Right lobe of liver (tissue), 6 donors: ENCODE measurements around the gene CLHC1. TPM values are rescaled to one million over a fixed set of nuclear protein-coding genes. Genes with fewer than 3 reads are reported as not detected.

Experiments
- ATAC-seq, 4 donors: fragments of 200-7000 bp; cut with Tn5 transposase; one replicate each; pipeline ENCODE4 v1.9.1; 2020; ENCODE audit warnings: mild to moderate bottlenecking in 4 of 4, moderate library complexity in 4 of 4
- DNase-seq, 3 donors: peaks; one replicate each; pipeline ENCODE4 v3.0.0-alpha.2; 2020
- H3K27ac ChIP-seq, 3 donors: fragments of 200-600 bp; one replicate each; pipeline ENCODE4 v1.8.0; 2022
- H3K27me3 ChIP-seq, 2 donors: fragments of 200-600 bp; one replicate each; pipeline ENCODE4 v1.8.0; 2022
- H3K36me3 ChIP-seq, 4 donors: fragments of 200-600 bp; sonication (generic) in 1 of 4; one replicate each; pipeline versions ENCODE4 v1.5.1 to v1.8.0; 2017 to 2022; ENCODE audit warnings: control low read depth in 1 of 4
- H3K4me1 ChIP-seq, 4 donors: fragments of 200-600 bp; sonication (generic) in 1 of 4; one replicate each; pipeline versions ENCODE4 v1.5.1 to v1.8.0; 2017 to 2022; ENCODE audit warnings: control low read depth in 1 of 4
- H3K4me3 ChIP-seq, 3 donors: fragments of 200-600 bp; one replicate each; pipeline ENCODE4 v1.8.0; 2022
- H3K9me3 ChIP-seq, 4 donors: fragments of 200-600 bp; sonication (generic) in 1 of 4; one replicate each; pipeline versions ENCODE4 v1.5.1 to v1.8.0; 2017 to 2022; ENCODE audit warnings: control low read depth in 1 of 4
- POLR2A ChIP-seq: fragments of 450-650 bp; IDR thresholded peaks from one replicate; pipeline ENCODE4 v1.6.1; 2017; ENCODE audit warnings: antibody characterized with exemption, mild to moderate bottlenecking
- WGBS: methylation state at CpG from one replicate; pipeline ENCODE4 v1.1.6; 2018; ENCODE audit warnings: low coverage, low lambda C conversion rate; ENCODE audit not compliant: insufficient coverage; ENCODE audit errors: missing lambda C conversion rate; 5-methylcytosine and 5-hydroxymethylcytosine counted together
- intact Hi-C, 2 donors: fragments of 100-400 bp; cut with DNase I; formaldehyde crosslinking; loops; one replicate each; pipeline versions ENCODE4 v1.11.2 to v1.14.1; 2022
- total RNA-seq, 6 experiments: library from RNA; depleted of rRNA in 2 of 6; stranded (reverse); fragments of >200 nt in 2 of 6; fragmentation: NEBNext Ultra II Directional in 3 of 6; extraction: Animal tissue kit (Norgen Biotek cat#: 25700) in 3 of 6; gene quantifications; one replicate each; pipeline versions ENCODE4 v1.1.0 to v1.2.4, GENCODE V29; 2016 to 2023
- TF ChIP-seq, protein P1 (sequence below), 4 donors: fragments of 200-600 bp in 3 of 4; fragments of 450-650 bp in 1 of 4; IDR thresholded peaks; one replicate each; pipeline versions ENCODE4 v1.5.1 to v1.8.0; 2016 to 2022; ENCODE audit warnings: antibody characterized with exemption in 4 of 4, mild to moderate bottlenecking in 2 of 4
- donor health status: DM: no; HTN: yes; CAD: no.
- donor health status: DM: no; HTN: no; CAD: no.
- donor health status: DM: no; HTN: no; CAD: no.
- donor health status: DM: no; HTN: yes; CAD: no.
- donor health status: DM: no; HTN: yes; CAD: no.

The CLHC1 gene
- total RNA-seq, 6 experiments from 2014 or later, result 1.5 to 5.0 (median 3.7) TPM

- no peaks in the 10 kb centered on the region for H3K4me1 ChIP-seq
- TF ChIP-seq, protein P1, sequence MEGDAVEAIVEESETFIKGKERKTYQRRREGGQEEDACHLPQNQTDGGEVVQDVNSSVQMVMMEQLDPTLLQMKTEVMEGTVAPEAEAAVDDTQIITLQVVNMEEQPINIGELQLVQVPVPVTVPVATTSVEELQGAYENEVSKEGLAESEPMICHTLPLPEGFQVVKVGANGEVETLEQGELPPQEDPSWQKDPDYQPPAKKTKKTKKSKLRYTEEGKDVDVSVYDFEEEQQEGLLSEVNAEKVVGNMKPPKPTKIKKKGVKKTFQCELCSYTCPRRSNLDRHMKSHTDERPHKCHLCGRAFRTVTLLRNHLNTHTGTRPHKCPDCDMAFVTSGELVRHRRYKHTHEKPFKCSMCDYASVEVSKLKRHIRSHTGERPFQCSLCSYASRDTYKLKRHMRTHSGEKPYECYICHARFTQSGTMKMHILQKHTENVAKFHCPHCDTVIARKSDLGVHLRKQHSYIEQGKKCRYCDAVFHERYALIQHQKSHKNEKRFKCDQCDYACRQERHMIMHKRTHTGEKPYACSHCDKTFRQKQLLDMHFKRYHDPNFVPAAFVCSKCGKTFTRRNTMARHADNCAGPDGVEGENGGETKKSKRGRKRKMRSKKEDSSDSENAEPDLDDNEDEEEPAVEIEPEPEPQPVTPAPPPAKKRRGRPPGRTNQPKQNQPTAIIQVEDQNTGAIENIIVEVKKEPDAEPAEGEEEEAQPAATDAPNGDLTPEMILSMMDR (IDR thresholded peaks at IDR 0.05), result no peak
- no peak for TF ChIP-seq POLR2A
- no peak for ATAC-seq
- H3K36me3 ChIP-seq, result no peaks in the 10 kb centered on the region
- WGBS, result 74% methylated on average over 3 of the region's 3 CpGs
- no peak overlapping the region for H3K4me3 ChIP-seq
- DNase-seq, result no peak
- H3K9me3 ChIP-seq, result no peaks in the 10 kb centered on the region
- no peaks in the 10 kb centered on the region for H3K27me3 ChIP-seq
- intact Hi-C loops, result loop anchor here (10.0 kb wide), 2 partner anchors 145 to 275 kb away; no protein-coding TSS in a partner anchor
- H3K27ac ChIP-seq, result no peak overlapping the region
Observed at GRCh38 chr2:55169915-55170314, 62.2 kb downstream of the CLHC1 start.

DNA sequence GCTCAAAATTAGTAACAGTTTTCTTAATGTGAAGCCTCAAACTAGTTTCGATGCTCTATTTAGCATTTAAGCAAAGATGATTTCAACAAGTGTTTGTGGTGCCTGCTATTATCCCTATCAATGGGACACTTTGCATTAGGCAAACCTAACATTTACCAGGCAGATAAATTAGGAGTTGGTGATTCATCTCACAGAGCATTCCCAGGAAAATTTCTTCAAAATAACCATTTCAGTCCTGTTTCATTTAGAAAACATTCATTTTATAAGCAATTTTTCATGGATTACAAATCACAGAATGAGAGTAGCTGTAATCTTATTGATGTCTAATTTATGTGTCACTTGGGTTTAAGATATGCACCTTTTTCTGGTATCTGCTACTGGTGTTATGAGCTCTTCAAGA, 62.7 kb downstream of the CLHC1 start:
- DNase-seq (no peak), ATAC-seq (no peak)
- Histone ChIP-seq H3K36me3 (no peaks in the 10 kb centered on the region), H3K4me1 (peaks cover 0 to 3% (median 0%) of the 10 kb centered on the region in 4 donors), H3K27ac (no peak overlapping the region), H3K4me3 (no peak overlapping the region), H3K9me3 (no peaks in the 10 kb centered on the region), H3K27me3 (no peaks in the 10 kb centered on the region)
- WGBS, result 93% methylated on average over 1 of the region's 1 CpG
- TF ChIP-seq POLR2A, result no peak
- TF ChIP-seq, protein P1 (IDR thresholded peaks at IDR 0.05), result no peak
- intact Hi-C loops, result loop anchor here (10.0 kb wide), 2 partner anchors 145 to 275 kb away; no protein-coding TSS in a partner anchor

DNA sequence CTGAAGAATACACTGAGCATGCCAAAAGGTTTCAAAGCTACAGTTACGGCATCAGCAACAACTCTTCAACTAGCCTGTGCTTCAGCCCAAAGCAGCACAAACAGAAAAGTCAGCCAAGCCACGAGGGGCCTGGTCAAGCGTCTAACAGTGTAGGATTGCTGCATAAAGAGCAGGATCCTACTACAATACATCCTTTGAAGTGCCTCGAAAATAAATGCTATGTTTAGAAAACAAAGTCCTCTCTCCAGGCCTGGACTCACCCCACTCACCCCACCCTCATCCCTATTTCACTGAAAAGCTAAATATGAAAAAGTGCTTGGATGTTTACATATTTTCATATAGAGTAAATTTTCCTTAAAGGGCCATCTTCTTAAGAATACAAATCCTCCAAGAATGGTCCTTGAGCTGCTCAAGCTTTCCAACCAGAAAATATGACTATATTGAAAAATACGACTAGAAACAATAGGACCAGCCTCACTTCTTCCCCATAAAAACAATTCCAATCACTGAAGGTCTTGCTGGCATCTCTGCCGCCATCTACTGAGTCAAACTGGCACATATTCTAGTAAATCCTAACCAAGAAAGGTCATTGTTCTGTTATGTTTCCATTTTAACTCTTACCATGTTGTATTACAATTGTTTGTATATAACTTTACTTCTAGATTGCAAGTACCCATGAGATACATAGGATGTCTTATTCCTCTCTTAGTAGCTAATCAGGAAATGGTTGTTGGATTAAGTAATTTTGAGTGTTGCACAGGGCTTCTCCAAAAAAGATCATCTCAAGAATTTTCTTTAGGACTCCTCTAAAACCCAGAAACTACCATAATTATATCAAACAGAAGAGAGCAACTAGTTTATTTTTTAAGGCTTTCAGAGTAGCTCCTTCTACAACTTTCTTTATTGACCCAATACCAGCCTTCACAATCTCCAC, 63.6 kb downstream of the CLHC1 start:
- DNase-seq, result no peak

GRCh38 chr2:55165626-55166025, 66.5 kb downstream of the CLHC1 start:
- Histone ChIP-seq H3K4me3 (no peak overlapping the region), H3K27me3 (no peaks in the 10 kb centered on the region), H3K27ac (no peak overlapping the region), H3K4me1 (peaks cover 0 to 15% (median 0%) of the 10 kb centered on the region in 4 donors), H3K36me3 (no peaks in the 10 kb centered on the region), H3K9me3 (no peaks in the 10 kb centered on the region)
- TF ChIP-seq POLR2A, result no peak
- TF ChIP-seq, protein P1 (IDR thresholded peaks at IDR 0.05), result no peak
- intact Hi-C loops, result loop anchor here (10.0 kb wide), 2 partner anchors 141 to 271 kb away; no protein-coding TSS in a partner anchor
- WGBS, result 86% methylated on average over 1 of the region's 1 CpG
- DNase-seq, result no peak
- ATAC-seq, result no peak

More for the DNA sequence above, 63.6 kb downstream of the CLHC1 start:
- ATAC-seq, result peak; percentile 70 to 86 (median 74)
- 39% methylated on average over 6 of the region's 6 CpGs for WGBS
- H3K4me1 ChIP-seq, result peaks cover 0 to 12% (median 0%) of the 10 kb centered on the region in 4 donors
- no peak overlapping the region for H3K4me3 ChIP-seq
- intact Hi-C loops, result loop anchor here (10.0 kb wide), 2 partner anchors 144 to 274 kb away; no protein-coding TSS in a partner anchor
- TF ChIP-seq, protein P1 (IDR thresholded peaks at IDR 0.05), result peak; percentile 72 to 80 (median 74)
- no peak for TF ChIP-seq POLR2A
- H3K27me3 ChIP-seq, result no peaks in the 10 kb centered on the region
- no peaks in the 10 kb centered on the region for H3K36me3 ChIP-seq
- no peaks in the 10 kb centered on the region for H3K9me3 ChIP-seq
- no peak overlapping the region for H3K27ac ChIP-seq
